K562 (cell line): ENCODE results near the gene UIMC1. TPM values are rescaled to one million over a fixed set of nuclear protein-coding genes. Genes with fewer than 3 reads are reported as not detected.

Source experiments
- ARID2 ChIP-seq: fragments of 450-650 bp; IDR thresholded peaks from 2 replicates; pipeline ENCODE4 v1.6.1; 2017; ENCODE audit warnings: antibody characterized with exemption, mild to moderate bottlenecking
- CTCFL ChIP-seq: IDR thresholded peaks from 2 replicates; pipeline ENCODE4 v1.6.1; 2011; ENCODE audit warnings: borderline replicate concordance, low read depth, mild to moderate bottlenecking, moderate library complexity, low read length; ENCODE audit not compliant: insufficient read depth, poor library complexity, severe bottlenecking
- DACH1 ChIP-seq: fragments of 450-650 bp; IDR thresholded peaks from 2 replicates; pipeline ENCODE4 v1.6.1; 2018; ENCODE audit not compliant: partially characterized antibody
- JUN ChIP-seq, 2 experiments: sonication (generic) in 1 of 2; formaldehyde crosslinking in 1 of 2; IDR thresholded peaks; 2 replicates each; pipeline versions ENCODE4 v1.6.1 to v1.8.0; 2012 to 2022; ENCODE audit warnings: borderline replicate concordance in 2 of 2, mild to moderate bottlenecking in 2 of 2, improper control_type of control experiment in 1 of 2, low read depth in 1 of 2, low read length in 1 of 2, missing genetic modification reagents in 1 of 2
- SMAD1 ChIP-seq: fragments of 150-350 bp; IDR thresholded peaks from 2 replicates; pipeline ENCODE4 v1.6.1; 2014; ENCODE audit warnings: low read length, low read depth; ENCODE audit not compliant: partially characterized antibody
- TBP ChIP-seq: optimal IDR thresholded peaks from 2 replicates; pipeline ENCODE3; 2011; ENCODE audit warnings: low read depth, low read length, improper control_type of control experiment
- ZNF197 ChIP-seq: fragments of 200-800 bp; sonication (Bioruptor generic); IDR thresholded peaks from 2 replicates; pipeline ENCODE4 v1.6.1; 2016; ENCODE audit warnings: low read depth, missing genetic modification characterization, missing compliant biosample characterization
- polyA plus RNA-seq, 8 experiments: library from polyadenylated mRNA; depleted of rRNA in 4 of 8; stranded (reverse) in 5 of 8; unstranded in 3 of 8; fragments of >200 nt; fragmentation: Nextera tagmentation in 2 of 8; fragmentation: Illumina TruSeq in 1 of 8; extraction: Ambion mirVana in 2 of 8; extraction: Trizol in 1 of 8; gene quantifications; 2 replicates each; pipeline versions ENCODE4 v1.2.1 to v1.2.3, GENCODE V29; 2011 to 2014; ENCODE audit warnings: inconsistent platforms in 1 of 8, missing spikeins in 1 of 8
- total RNA-seq, 7 experiments: library from RNA; depleted of rRNA in 6 of 7; stranded (reverse); fragments of >200 nt in 6 of 7; fragmentation: Illumina TruSeq in 2 of 7; extraction: Trizol in 2 of 7; gene quantifications; 2 replicates each; pipeline versions ENCODE4 v1.2.1 to v1.2.3, GENCODE V29; 2011 to 2021; ENCODE audit warnings: low replicate concordance in 1 of 7

UIMC1 gene
- total and polyA plus RNA-seq, 9 of the 15 experiments (the other 6 are each of a cell fraction or from before 2014, with no cell fraction given) = 14.9 to 51.7 (median 36.8) TPM

GRCh38 chr5:176888016-176888864 lies 118.3 kb downstream of the UIMC1 start (continued):
- no peak for TF ChIP-seq JUN (IDR thresholded peaks at IDR 0.05; ENCODE audit: borderline replicate concordance, low read depth, low read length)
- no peak for TF ChIP-seq JUN (CRISPR knock-in tag; IDR thresholded peaks at IDR 0.05; ENCODE audit: borderline replicate concordance)
- TF ChIP-seq ZNF197 = no peak
- no peak for TF ChIP-seq SMAD1
- no peak for TF ChIP-seq ARID2
- no peak for TF ChIP-seq TBP
- no peak for TF ChIP-seq CTCFL
- TF ChIP-seq DACH1 = no peak
